DMS79 treated with DMSO at 0.1 percent for 48 hours (cell line): ENCODE results near the gene COL20A1.
A peak's percentile ranks its signal among the peaks of the same experiment; 100 is the strongest.

ENCODE experiments used
- DNase-seq: peaks from one replicate; lab custom pipeline; 2025; lab: John Stamatoyannopoulos, UW

Gene COL20A1

DNA sequence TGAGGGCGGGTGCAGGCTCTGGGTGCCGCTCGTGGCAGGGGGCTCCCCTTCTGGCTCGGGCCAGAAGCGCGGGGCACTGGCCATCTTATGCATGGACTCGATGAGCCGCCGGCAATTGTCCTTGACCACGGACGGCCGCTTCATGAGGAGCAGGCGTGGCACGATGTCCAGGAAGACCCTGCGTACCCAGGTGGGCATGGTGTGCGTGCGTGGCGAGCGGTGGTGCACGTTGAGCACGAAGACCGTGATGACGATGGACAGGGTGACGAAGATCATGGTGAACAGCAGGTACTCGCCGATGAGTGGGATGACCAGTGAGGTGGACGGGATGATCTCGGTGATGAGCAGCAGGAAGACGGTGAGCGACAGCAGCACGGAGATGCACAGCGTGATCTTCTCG, 57.2 kb downstream of the COL20A1 start:
- DNase-seq = no peak

DNA sequence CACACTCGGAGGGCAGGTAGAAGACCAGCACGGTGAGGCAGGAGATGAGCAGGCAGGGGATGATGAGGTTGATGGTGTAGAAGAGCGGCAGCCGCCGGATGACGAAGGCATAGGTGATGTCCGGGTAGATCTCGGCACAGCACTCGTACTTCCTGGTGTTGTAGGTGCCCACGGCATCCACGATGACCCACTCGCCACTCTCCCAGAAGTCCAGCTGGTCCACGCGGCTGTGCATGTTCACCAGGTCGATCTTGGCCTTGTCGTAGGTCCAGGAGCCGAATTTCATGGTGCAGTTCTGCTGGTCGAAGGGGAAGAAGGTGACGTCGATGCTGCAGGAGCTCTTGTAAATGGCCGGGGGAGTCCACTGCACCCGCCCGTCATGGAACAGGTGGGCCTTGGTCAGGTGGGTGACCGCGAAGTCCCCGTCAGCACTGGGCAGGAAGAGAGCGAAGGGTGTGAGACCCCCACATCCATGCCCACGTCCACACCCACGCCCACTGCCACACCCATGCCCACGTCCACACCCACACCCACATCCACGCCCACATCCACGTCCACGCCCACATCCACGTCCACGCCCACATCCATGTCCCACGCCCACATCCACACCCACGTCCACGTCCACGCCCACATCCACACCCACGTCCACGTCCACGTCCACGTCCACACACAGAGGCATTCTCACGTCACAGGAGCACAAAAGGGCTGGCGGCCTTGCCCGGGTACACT, 57.8 kb downstream of the COL20A1 start:
- no peak for DNase-seq

GRCh38 chr20:63351326-63351700, 58.3 kb downstream of the COL20A1 start:
- DNase-seq = no peak

DNA sequence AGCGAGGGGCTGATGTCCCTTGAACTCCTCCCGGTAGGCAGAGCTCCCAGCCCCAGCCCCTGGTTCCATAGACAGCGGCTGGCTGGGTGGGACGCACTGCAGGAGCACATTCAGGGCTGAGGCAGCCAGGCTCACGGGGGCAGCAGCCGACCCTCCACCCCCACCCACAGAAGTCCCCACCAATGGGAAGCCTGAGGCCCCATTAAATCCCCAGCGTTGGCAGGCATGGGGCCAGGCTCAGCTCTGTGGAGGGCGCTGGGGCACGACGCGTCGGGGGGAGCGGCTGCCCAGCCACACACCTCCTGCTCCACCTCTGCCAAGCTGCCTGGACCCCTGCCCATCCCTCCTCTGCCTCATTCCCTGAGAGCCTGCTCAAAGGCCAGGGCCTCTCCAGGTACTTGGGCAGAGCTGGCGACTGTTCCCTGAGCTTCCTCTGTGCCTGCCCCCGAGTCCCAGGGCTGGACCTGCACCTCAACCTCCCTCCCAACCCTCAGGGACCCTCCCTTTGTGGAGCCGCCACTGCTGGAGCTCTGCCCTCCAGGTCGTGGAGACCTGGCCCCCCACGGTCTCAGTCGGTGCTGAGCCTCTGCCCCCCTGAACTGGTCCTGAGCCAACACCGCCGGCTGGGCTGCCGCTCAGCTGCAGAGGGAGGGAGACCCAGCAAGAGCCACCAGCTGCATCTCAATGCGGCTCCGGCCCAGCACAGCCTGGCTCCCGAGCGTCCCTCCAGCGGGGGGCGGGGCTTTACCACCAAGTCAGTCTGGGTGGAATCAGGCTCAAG, 59.0 kb downstream of the COL20A1 start:
- peak; percentile 94 for DNase-seq

DNA sequence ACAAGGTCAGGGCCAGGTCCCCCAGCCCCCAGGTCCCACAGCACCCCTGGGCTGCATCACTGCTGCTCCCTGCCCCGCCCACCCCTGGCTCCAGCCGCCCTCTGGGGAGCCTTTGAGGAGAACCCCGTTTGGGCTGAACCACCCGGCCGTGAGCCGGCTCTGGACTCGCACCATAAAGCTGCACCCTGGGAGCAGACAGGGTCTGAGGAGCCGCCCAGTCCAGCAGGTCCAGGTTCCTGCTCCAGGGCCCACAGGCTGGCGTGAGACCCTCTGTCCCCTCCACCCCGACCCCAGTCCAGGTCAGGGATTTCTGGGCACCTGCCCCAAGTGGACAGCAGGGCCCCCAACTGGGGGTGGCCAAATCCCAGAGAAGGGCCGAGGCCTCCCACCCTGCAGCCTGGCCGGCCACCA, 59.8 kb downstream of the COL20A1 start:
- DNase-seq = no peak

GRCh38 chr20:63354636-63355350, 61.8 kb downstream of the COL20A1 start:
- no peak for DNase-seq

GRCh38 chr20:63355781-63356295, 62.9 kb downstream of the COL20A1 start:
- DNase-seq = no peak

GRCh38 chr20:63356511-63356910, 63.5 kb downstream of the COL20A1 start:
- no peak for DNase-seq

GRCh38 chr20:63356931-63357879, 64.2 kb downstream of the COL20A1 start:
- DNase-seq = no peak

GRCh38 chr20:63357921-63358905, 65.2 kb downstream of the COL20A1 start:
- DNase-seq = peak; percentile 94

GRCh38 chr20:63359164-63359934, 66.4 kb downstream of the COL20A1 start:
- no peak for DNase-seq

DNA sequence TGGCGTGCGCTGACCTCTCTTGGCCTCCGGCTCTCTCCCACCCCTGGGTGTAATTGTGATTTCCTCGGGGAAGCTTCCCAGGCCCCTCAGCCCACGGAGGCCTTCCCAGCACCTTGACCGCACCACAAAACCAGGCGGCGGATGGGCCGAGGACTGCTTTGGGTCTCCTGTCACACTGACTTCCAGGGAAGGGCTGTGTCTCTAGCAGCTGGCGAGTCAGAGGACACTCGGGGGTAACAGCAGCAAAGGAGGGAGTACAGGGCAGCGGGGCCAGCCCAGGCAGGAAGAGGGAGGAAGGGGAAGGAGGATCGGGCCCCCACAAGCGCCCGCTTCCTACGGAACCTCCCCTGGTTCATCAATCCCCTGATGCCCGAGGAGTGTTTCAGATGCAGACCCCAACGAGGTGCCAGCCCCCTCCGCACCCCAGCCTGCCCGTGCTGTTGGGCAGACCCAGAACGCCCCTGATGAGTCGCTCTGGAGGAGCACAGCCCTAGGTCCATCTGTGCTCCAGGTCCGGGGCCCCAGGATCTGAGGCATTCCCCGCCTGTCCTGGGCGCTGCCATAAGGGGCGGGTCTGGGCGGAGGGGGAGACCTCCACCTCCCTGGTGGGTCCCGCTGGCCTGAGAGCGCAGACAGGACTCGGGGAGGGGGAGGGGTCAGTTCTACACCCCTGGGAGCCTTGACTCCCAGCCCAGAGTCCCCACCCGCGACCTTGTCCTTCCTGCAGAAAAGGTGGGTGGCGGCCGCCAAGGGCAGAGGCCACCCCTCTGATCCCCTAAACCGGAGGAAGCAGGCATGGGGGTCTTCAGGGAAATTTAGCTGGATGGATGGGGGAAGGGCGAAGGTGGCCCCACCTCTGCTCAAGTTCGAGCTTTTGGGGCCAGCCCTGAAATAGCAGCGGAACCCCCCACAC, 67.2 kb downstream of the COL20A1 start:
- no peak for DNase-seq

GRCh38 chr20:63360850-63361518, 68.0 kb downstream of the COL20A1 start, which contains the start of gene CHRNA4:
TSS of gene CHRNA4 (minus strand) at chr20:63361349. CDS start at chr20:63361165, 184 bp downstream.
- no peak for DNase-seq

DNA sequence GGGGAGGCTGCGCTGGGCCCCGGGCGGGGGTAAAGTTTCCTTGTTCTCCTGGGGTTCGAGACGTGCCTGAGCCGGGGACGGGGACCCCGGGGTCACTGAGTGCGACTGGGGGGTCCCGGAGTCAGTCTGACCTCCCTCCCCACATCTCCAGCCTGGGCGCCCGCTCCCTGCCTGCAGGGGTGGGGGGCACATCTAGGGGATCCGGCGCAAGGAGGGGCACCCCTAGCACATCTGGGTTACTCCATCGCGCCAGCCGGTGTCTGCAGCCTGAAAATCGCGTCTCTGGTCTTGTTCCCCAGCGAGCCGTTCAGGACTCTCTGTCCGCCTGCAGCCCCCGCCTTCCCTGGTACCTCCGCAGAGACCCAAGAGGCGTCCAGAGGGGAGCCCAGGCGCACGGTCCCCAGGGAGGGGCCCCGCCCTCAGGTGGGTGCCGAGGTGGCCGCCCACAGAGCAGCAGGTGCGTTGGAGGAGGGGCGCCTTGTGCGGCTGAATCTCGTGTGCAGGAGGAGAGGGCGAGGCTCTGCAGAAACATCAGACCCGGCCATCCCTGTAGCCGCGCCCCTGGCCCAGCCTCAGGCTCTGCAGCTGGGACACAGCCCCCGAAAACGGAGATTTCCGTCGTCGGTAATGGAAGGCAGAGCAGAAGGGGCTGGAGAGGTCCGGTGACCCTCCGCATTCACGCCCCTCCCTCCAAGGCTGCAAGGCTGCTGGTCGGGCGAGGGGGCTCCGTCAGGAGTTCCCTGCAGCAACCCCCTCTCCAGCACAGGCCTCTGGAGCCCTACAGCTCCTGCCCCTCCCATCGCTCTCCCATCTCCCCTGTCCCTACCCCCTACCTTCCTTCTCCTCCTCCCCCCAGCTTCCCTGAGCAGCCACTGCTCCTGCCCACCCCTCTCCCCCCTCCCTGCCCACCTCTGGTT, 68.8 kb downstream of the COL20A1 start:
- peak; percentile 46 for DNase-seq

DNA sequence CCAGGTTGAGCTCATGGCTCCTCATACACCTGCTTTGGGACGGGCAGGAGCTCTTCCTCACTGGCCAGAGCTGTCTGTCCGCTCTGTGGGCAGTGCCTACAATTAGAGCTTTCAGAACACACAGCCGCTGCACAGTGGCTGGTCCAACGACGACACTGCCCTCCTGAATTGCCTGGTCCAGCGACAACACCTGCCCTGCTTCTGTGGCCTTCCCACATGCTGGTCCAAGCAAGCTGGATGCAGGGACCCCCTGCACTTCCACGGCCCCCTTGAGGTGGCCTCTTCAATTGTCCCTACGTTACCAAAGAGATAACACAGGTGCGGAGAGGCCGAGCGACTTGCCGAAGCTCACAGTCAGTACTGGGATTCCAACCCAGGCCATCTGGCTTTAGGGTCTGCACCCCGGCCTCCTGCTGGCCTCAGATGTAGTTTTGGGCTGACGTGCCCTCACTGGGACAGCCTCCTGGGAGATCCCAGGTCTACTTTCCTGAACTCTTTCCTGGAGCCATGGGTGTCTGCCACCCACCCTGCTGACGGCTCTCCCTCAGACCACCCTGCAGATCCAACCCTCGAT, 69.5 kb downstream of the COL20A1 start:
- no peak for DNase-seq
